ENCODE data around the gene SPNS2. TPM values are rescaled to one million over a fixed set of nuclear protein-coding genes. Genes with fewer than 3 reads are reported as not detected.

SPNS2 gene
- total RNA-seq, 1 donor from 2014 or later, result not detected

DNA sequence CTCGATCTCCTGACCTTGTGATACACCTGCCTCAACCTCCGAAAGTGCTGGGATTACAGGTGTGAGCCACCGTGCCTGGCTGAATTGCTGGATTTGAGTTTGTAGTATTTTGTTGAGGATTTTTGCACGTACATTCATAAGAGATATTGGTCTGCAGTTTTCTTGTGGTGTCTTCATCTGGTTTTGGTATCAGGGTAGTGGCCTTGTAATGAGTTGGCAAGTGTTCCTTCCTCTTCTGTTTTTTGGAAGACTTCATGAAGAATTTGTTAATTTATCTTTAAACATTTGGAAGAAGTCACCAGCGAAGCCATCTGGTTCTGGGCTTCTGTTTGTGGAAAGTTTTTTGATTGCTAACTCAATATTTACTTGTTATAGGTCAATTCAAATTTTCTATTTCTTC, 38.0 kb upstream of the SPNS2 start:
- no peaks in the 10 kb centered on the region for H3K4me1 Mint-ChIP-seq (ENCODE audit: unreplicated experiment)
- H3K9me3 Mint-ChIP-seq (ENCODE audit: unreplicated experiment), result peaks cover 11% of the 10 kb centered on the region
- H3K27me3 Mint-ChIP-seq (ENCODE audit: unreplicated experiment), result peaks cover 6% of the 10 kb centered on the region
- H3K27ac Mint-ChIP-seq (ENCODE audit: unreplicated experiment), result no peak overlapping the region
- H3K4me3 Mint-ChIP-seq (ENCODE audit: unreplicated experiment), result no peak overlapping the region
- TF ChIP-seq, protein P1, sequence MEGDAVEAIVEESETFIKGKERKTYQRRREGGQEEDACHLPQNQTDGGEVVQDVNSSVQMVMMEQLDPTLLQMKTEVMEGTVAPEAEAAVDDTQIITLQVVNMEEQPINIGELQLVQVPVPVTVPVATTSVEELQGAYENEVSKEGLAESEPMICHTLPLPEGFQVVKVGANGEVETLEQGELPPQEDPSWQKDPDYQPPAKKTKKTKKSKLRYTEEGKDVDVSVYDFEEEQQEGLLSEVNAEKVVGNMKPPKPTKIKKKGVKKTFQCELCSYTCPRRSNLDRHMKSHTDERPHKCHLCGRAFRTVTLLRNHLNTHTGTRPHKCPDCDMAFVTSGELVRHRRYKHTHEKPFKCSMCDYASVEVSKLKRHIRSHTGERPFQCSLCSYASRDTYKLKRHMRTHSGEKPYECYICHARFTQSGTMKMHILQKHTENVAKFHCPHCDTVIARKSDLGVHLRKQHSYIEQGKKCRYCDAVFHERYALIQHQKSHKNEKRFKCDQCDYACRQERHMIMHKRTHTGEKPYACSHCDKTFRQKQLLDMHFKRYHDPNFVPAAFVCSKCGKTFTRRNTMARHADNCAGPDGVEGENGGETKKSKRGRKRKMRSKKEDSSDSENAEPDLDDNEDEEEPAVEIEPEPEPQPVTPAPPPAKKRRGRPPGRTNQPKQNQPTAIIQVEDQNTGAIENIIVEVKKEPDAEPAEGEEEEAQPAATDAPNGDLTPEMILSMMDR (IDR thresholded peaks at IDR 0.05), result no peak
- no peaks in the 10 kb centered on the region for H3K36me3 Mint-ChIP-seq (ENCODE audit: unreplicated experiment)
- no peak for DNase-seq (ENCODE audit: extremely low spot score, unreplicated experiment)

DNA sequence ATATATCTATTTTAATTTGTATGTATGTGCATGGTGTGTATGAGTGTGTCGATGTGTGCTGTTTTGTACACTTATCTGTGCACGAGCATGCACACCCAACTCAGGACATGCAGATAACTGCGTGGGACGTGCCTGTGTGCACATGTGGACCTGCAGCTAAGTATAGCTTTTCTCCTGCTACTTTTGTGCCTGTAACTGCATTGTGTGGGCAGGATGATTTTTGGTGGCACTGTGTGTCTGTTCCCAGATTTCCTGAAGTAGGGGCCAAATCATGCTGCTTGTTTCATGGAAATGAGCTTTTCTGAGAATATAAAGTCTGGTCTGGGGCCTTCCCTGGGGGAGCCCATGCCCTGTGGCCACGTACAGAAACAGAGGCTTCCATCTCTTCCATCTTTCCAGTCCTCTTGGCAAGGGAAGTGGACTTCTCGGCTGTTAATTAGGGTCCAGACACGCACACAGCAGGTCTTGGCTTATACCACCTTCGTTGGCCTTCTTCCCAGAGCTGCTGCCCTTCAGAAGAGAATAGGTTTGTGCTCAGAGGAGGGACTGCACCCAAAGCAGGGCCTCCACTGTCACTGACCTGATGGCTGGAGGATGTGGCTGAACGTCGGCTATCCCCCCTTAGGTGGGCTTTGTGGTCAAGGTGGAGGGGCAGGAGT, 34.7 kb upstream of the SPNS2 start:
- peaks cover 11% of the 10 kb centered on the region for H3K9me3 Mint-ChIP-seq (ENCODE audit: unreplicated experiment)
- TF ChIP-seq, protein P1 (IDR thresholded peaks at IDR 0.05), result no peak
- H3K27ac Mint-ChIP-seq (ENCODE audit: unreplicated experiment), result no peak overlapping the region
- H3K4me1 Mint-ChIP-seq (ENCODE audit: unreplicated experiment), result no peaks in the 10 kb centered on the region
- no peak for DNase-seq (ENCODE audit: extremely low spot score, unreplicated experiment)
- no peak overlapping the region for H3K4me3 Mint-ChIP-seq (ENCODE audit: unreplicated experiment)
- H3K36me3 Mint-ChIP-seq (ENCODE audit: unreplicated experiment), result no peaks in the 10 kb centered on the region
- H3K27me3 Mint-ChIP-seq (ENCODE audit: unreplicated experiment), result peaks cover 8% of the 10 kb centered on the region

DNA sequence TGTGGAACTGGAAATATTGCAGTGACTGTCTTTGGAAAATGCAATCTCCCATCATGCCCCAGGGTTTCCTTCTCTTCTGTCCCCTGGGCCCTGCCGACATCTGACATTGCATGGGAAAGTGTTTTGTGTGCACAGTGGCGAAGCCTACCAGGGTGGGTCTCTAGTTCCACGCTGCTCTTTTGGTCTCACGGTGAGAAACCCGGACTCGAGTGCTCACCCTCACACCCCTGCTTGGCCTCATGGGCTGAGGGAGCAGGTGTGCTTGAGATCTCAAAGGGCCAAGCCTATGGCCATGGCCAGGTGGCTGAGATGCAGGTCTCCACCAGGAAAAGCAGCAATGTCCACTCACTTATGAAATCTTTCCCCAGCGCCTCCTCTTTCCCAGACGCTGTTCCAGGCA, 32.9 kb upstream of the SPNS2 start:
- Mint-ChIP-seq H3K9me3 (ENCODE audit: unreplicated experiment) (peaks cover 5% of the 10 kb centered on the region), H3K4me3 (ENCODE audit: unreplicated experiment) (no peak overlapping the region)
- no peak for DNase-seq (ENCODE audit: extremely low spot score, unreplicated experiment)

DNA sequence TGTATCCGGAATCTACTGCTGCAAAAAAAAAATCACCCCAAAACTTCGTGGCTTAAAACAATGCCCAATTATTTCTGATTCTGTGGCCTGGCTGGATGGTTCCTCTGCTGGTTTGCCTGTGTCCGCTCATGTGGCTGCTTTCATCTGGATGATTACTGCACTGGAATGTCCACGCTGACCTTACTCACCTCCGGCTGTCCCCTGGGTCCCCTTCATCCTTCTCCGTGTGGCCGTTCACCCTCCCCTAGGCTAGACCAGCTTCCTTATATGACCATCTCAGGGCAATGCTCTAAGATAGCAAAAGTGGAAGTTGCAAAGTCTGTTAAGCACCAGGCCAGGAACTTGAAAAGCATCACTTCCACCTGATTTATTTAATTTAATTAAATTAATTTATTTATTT, 31.4 kb upstream of the SPNS2 start:
- Mint-ChIP-seq H3K27me3 (ENCODE audit: unreplicated experiment) (peaks cover 18% of the 10 kb centered on the region), H3K36me3 (ENCODE audit: unreplicated experiment) (no peaks in the 10 kb centered on the region), H3K27ac (ENCODE audit: unreplicated experiment) (no peak overlapping the region), H3K9me3 (ENCODE audit: unreplicated experiment) (no peaks in the 10 kb centered on the region), H3K4me3 (ENCODE audit: unreplicated experiment) (no peak overlapping the region), H3K4me1 (ENCODE audit: unreplicated experiment) (no peaks in the 10 kb centered on the region)
- TF ChIP-seq, protein P1 (IDR thresholded peaks at IDR 0.05), result no peak
- no peak for DNase-seq (ENCODE audit: extremely low spot score, unreplicated experiment)

More for the DNA sequence above, 32.9 kb upstream of the SPNS2 start:
- Mint-ChIP-seq H3K4me1 (ENCODE audit: unreplicated experiment) (no peaks in the 10 kb centered on the region), H3K27ac (ENCODE audit: unreplicated experiment) (no peak overlapping the region), H3K27me3 (ENCODE audit: unreplicated experiment) (peaks cover 11% of the 10 kb centered on the region), H3K36me3 (ENCODE audit: unreplicated experiment) (no peaks in the 10 kb centered on the region)
- TF ChIP-seq, protein P1 (IDR thresholded peaks at IDR 0.05), result no peak

DNA sequence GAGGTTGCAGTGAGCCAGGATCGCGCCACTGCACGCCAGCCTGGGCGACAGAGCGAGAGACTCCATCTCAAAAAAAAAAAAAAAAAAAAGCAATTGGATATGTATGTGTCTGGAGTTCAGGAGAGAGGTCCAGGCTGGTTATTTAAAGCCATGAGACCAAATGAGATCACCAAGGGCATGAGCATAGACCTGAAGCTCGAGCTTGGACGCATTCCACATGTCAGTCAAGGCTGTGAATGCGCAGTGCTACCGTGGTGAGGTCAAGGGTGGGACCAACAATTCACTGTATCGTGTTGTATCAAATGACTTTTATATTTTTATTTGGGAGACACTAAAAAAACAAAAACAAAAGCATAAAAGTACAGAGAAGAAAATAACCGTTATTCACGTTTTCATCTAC, 29.1 kb upstream of the SPNS2 start:
- no peak overlapping the region for H3K4me3 Mint-ChIP-seq (ENCODE audit: unreplicated experiment)
- DNase-seq (ENCODE audit: extremely low spot score, unreplicated experiment), result no peak
- H3K36me3 Mint-ChIP-seq (ENCODE audit: unreplicated experiment), result no peaks in the 10 kb centered on the region
- TF ChIP-seq, protein P1 (IDR thresholded peaks at IDR 0.05), result no peak
- no peak overlapping the region for H3K27ac Mint-ChIP-seq (ENCODE audit: unreplicated experiment)
- no peaks in the 10 kb centered on the region for H3K9me3 Mint-ChIP-seq (ENCODE audit: unreplicated experiment)
- peaks cover 17% of the 10 kb centered on the region for H3K27me3 Mint-ChIP-seq (ENCODE audit: unreplicated experiment)
- no peaks in the 10 kb centered on the region for H3K4me1 Mint-ChIP-seq (ENCODE audit: unreplicated experiment)

All from osteocyte (in vitro differentiated cells).